Stimulated activated CD4-positive, alpha-beta T cell treated with anti-CD3 and anti-CD28 coated beads, Interleukin-1b, Interleukin-23, amount 100 ng/mL, for 48 hours (primary cell): ENCODE measurements around the gene BID.

Experiments used
- DNase-seq: peaks from one replicate; pipeline ENCODE4 v3.0.0-alpha.2; 2020

Gene BID

DNA sequence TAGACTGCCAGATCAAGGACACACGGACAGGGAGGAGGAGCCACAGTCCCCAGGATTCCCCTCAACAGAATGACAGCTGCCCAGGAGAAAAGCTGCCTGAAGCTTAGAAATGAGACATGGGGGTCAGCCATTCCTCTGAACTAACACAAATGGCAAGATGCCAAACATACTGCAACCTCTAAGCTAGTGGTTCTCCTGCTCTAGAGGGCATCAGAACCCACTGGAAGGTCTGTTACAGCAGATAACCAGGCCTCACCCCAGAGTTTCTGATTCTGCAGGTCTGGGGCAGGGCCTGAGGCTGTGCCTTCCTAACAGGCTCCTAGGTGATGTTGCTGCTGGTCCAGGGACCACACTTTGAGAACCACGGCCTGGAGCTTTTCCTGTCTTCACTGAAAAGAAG, 28.6 kb upstream of the BID start:
- DNase-seq = no peak

- no peak for DNase-seq
Measured at GRCh38 chr22:17802411-17802810, 28.1 kb upstream of the BID start.

DNA sequence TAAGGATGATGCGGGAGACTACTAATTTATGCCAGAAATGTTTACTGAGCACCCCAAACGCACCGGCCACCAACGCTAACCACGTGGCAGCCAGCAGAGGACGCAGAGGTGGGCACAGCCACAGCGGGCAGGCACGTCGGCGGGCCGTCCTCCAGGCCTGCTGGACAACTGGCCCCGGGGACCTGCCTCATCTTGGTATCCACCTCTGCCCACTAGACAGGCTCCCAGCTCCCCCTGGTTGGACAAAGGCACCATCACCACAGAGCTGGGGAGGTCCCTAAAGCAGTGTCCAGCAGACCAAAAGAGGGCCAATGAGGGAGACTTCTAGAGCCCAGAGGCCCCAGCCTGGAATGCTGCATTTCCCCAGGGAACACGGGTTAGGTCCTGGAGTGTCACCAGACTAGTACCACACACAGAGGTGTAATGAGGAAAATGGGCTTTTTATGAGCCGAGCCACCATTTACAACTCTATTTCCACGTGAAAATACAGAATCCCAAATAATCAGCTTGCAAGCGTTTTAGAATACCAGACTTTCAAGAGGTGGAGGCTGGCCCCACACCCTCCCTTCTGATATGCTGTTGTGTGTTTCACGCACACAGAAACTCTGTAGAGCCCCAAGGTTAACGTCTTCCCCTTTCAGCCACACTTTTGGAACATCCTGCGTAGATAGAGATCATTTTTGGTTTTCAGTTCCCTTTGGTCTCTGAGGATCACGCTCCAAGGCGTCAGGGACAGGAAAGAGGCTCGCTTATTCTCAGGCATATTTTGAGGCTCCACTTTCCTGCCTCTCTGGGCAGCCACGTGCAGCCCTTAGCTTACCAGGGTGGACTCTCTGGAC, 23.7 kb upstream of the BID start:
- DNase-seq = no peak

- DNase-seq = no peak
Measured at GRCh38 chr22:17796695-17797094, 22.4 kb upstream of the BID start.

DNA sequence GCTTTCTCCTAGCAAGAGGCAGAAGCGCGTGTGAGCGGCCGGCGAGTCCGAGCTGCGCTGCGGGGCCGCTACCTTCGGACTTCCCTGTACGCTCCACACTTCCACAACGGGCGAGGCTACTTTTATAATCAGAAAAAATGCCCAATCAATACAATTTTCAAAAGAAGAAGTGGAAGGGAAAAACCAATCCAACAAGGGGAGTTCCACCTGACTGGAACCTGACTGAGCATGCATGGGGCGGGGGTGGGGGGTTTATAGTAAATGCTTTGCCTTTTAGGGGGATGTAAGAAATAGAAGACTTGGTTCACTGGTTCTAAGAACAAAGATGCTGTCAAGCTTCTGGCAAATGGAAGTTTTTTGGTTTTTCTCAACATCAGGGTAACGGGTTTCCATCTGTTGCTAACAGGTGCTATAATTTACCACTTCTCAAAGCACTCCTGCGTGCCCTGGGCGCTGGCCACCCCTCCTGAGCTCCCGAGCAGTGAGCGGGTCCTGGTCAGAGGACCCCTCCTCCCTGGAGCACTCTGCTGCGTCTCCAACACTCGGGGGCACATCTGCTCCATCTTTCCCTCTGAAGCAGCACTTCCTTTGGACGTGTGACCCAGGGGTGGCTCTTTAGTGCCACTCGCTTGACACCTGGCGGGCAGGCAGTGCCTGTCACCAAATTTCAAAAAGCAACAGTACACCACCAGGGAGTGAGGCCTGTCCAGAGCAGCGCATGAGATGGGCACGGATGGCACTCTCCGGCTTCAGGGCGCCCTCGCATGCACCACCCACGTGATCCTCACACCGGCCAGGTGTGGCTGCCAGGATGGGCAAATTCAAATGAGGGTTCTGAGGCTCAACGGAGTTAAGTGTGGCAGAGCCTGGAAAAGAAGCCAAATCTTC, 21.6 kb upstream of the BID start:
- DNase-seq = no peak

DNA sequence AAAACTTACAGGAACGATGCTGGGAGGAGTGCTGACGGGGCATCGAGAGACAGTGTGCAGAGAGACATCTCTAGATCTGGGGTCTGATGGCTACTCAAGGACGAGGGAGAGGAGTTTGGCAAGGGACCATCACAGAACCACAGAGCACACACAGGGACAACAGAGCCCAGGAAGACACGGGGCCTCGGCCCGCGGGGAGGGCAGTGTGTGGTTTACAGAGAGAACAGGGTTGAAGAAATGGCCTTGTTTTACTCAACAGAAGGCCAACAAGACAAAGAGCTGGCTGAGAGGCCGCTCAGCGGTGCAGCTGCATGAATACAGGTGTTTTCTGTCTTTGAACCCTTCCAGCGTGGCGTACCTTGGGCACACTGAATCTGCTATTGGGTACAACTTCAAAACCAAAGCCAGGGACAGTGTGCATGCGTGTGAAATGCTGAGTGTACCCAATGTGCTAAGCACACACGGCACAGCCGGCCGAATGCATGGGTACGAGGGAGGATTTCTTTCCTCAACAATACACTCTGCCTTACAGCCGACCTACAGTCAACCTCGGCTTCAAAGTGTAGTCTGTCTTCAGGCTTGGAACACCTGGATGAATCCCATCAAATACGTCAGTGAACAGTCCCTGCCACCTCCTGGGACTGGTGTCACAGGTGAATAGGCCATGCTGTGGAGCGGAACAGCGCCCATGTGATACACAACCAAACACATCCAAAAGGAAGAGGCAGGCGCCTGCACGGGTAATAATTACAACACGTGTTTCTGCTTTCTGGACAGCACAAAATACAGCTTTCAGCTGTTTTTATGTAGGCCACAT, 20.7 kb upstream of the BID start:
- DNase-seq = no peak

DNA sequence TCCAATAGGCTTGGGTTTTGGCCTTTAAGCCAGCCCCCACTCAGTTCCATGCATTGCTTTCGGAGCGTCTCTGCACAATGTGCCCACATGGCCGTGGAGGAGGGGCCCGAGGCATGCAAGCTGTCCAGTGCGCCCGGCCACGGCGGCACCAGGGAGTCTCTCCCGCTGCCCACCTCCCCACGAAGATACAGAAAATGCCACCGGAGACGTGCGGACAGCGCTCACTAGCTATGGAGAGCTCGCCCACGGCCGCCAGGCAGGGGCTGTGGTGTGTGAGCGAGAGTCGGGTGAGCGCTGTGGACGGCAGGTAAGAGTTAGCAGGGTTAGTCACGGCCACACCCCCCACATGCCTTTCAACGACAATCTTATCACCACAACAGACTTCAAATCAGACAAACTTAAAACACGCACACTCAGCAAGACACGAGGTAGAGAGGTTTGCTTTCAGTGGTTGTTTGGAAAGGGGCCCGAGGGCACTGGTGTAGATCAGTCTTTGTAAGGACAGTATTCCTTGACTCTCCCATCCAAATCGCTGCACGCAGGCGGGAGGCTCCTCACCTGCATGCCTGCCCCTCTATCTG, 18.7 kb upstream of the BID start:
- DNase-seq = no peak

- DNase-seq = no peak
Measured at GRCh38 chr22:17792299-17792698, 18.0 kb upstream of the BID start.

DNA sequence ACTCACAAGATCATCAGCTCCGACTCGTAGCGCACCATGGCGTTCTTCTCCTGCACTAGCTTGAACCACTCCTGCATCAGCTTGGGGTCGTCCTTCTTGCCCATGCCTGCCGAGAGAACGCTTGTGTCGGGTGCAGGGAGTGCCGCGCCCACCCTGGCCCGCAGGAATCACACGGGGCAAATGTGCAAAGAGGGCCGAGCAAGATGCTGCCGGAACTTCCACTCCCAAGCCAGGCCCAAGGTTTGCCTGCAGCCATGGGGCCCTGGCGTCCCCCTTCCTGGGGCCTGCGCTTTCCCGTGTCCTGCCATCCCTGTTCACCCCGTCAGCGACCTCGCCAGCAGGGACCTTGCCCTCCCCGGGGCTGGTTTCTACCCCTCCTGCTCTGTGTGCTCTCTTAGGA, 16.9 kb upstream of the BID start:
- no peak for DNase-seq

DNA sequence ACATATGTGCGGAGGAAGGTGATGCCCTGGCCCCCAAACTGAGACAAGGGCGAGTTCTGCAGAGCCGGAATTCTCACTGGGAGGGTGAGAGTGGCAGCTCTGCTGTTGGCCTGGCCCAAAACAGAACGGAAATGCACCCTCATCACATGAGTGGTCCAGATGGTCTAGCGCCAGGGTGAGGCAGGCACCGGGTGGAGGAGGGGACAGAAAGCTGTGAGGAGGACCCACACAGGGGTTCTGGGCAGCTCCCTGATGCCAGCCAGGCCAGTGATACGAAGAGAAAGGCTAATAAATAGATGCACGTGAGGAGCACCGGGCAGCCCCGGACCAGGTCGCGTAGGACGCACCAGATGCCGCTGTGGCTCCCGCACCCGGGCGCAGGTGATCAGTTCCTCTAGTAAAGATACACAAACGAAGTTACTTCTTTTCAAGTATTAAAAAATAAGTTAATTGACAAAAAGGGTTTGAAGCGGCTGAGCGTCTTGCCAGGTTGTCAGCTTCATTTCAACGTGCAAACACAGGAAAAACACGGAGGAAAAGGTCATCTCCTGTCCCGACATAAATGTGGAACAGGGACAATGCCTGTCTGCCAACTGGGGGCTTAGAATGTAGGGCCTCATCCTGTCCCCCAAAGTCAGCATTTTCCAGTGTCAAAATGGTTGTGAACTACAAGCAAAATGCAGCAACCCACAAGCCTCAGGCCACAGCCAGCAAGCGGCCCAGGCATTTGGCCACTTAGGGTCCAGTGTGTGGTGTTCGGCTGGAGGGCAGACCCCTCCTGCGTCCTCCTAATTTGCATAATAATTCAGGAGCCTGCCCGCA, 15.3 kb upstream of the BID start:
- no peak for DNase-seq

- no peak for DNase-seq
Measured at GRCh38 chr22:17788528-17789378, 14.5 kb upstream of the BID start.

GRCh38 chr22:17787716-17788330, 13.6 kb upstream of the BID start:
- no peak for DNase-seq

DNA sequence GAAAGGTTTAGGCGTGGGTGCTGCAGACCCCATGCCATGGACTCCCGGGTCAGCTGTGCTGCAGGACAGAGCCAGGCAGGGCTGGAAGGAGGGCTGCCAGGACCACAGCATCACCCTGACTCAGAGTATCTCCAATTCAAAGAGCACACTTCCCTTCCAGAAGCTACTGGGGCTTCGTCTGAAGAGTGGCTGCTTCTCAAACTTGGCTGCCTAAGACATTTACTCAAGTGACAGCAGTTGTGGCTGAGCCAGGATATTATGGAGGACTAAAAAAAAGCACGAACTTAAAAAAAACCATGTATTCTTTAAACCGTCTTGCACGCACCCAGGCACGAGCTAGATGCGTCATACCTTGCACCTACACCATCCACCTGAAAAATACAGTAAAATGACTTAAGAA, 13.0 kb upstream of the BID start:
- DNase-seq = no peak

DNA sequence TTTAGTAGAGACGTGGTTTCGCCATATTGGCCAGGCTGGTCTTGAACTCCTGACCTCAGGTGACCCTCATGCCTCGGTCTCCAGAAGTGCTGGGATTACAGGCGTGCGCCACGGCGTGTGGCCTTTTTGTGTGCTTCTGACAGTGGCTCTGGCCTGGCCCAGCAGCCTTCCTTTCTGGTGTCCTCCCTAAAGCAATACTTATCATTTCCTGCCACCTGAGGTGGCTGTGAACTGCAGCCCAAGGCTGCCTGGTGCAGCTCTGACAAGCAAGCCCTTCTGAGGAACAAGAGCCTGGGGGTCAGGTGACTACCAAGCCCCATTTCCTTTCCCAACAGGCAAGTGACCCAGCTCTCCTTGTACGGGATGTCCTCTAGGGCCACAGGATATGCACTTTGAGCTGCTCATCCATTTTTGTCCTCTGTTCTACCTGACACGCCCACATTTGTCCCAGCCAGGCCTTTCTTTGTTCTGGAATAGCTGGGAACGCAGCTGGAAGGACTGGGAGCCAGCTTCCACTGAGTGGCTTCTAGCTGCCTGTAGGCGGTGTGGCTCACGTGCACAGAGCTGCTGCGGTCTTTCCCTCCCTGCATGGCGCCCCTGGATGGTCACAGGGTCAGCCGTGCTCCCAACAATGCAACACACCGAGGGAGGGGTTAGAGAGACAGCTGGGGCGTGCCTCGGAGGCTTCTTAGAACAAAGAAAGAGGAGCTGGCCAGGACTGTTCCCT, 12.3 kb upstream of the BID start:
- no peak for DNase-seq

DNA sequence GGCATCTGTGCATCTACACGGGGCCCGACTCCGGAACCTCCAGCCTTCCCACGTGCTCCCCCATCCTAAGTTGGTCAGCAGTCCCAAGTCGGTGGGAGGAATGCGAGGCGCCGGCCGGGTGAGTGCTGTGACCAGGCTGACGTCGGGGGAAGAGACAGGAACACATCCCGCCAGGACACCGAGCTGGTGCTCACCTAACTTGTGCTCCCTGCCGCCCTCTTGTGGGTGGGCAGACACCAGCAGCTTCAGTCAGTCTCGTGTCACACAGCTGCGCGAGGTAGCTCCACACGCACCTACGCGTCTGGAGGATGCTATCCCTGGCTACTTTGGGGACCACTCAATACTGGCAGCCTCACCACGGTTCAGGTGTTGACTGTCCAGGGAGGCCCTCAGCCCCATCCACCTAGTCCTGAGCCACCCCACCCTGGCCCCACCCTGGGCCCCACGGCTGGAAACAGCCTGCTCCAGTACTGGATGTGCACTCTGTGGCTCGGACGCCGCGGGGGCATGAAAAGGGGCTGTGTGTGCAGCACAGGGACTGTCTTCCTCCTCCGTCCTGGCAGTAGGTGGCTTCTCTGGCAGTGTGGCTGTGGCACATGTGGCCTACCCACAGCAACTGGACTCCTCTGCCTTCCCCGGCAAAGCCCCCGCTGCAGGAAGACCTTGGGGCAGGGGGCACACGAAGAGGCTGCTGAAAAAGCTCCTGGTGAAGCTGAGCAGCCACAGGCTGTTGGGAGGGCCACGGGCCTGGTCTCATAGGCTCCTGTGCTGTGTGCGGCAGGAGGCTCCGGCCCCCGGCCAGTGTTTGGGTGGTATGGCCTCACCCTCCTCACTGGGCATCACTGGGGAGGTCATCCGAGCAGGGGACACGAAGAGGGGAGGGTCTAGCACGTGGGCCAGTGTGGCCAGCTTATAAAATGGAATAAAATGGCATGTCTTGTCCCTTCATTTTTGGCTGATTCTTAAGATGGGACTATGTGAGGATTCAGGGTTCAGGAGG, 11.2 kb upstream of the BID start:
- peak; percentile 69 for DNase-seq

DNA sequence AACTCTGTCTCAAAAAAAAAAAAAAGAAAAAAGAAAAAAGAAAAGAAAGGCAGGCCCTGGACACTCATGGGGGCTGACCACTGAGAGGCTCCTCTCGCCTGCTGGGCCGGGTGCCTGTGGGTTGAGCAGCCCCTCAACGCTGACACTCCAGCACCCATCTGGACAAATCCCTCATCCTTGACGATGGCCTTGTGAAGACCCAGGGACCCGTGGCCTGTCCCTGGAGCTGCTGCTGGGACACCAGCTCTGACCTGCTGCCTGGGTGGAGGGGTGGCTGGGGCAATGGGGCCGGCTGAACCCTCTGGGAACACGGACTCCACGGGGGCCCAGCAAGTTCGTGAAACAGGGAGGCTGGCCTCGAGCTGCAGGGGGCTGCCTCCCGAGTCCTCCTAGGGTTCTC, 10.5 kb upstream of the BID start:
- DNase-seq = no peak

- DNase-seq = no peak
Measured at GRCh38 chr22:17783773-17784480, 9.7 kb upstream of the BID start.

DNA sequence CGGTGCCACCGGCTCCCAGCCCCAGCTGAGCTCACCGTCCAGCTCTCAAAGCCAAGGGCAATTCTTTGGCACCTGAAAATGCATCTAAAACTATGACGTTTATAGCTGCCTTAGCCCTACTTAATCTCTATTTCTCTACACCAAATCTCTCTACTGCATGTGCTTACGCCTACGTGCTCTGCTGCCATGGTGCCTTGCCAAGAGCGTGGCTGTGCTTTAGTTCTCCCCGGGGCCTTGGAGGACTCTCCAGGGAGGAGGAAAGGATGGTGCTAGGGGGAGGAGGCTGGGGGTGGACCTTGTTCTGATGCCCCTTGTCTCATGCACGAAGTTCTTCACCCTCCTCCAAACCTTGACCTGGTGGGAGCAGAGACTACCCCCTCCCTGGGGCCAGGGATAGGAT, 9.0 kb upstream of the BID start:
- no peak for DNase-seq
